NCI-H1417 (cell line): Measurements from ENCODE around the gene KIF21B.

Source experiments
- DNase-seq, 3 experiments: peaks; one replicate each; lab custom pipeline; 2025; lab: John Stamatoyannopoulos, UW

KIF21B gene

DNA sequence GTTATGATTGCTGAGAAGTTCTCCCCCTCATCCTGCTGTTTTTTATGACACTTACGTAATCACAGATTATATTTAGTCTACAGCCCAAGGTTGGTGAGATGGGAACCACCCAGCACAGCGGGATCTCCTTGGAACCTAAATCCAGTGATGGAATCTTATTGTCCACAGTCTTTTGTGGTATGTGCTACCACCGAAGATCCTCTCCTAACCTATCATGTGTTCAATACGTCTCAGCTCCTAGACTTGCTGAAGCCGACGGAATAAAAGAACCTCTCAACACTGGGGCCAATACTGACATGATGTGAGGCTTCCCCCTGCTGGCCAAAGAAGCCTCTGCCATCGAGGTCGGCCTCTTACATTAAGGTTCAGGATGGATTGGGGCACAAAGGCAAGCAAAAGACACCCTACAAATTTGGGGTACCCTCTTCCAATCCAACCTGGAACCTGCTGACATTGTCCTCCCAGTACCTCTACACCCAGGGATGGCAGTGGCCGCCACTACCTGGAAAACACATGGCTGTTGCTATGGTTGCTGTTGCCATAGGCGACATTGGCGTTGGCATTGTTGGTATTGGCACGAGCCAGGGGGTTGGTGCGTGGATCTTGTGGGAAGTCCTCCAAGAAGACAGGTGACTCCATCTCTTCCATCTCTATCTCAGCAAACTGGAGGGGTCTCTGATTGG is 19.4 kb upstream of the KIF21B start:
- peak; percentile 49 to 88 (median 74) for DNase-seq

DNA sequence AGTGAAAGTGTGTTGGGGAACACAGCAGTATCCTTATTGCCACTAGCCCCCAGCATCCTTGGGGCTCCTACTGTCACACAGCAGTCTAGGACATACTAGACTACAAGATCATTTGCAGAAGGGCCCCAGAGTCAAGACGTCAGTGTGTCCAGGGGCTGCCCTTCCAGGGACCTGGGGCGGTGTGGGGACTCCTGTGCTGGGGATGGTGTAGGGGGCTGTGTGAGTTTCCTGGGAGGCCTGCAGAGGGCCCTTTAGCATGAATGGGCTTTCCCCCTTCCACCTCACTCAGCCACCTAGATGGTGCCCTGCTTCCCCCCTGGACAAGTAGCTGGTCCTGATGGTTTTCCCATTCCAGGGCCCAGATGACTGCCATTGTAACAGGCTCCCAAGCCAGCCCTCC is 17.5 kb upstream of the KIF21B start:
- DNase-seq: no peak

DNA sequence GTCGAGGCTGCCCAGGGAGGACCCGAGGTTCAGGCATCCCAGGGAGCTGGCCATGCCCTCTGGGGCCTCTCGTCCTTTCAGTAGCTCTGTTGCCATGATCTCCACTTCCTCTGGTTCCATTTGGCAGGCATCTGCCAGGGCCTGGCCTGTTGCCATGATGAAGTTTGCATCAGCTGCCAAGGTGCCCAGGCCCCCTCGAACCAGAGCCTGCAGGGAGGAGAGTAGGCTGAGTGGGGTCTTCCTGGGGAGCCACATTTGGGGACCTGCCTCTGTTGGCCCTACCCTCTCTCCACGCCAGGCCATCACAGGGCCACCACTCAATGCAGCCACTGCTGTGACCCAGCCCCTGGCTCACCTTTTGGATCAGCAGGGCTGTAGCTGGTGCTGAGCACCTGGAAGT is 16.4 kb upstream of the KIF21B start:
- DNase-seq: no peak

DNA sequence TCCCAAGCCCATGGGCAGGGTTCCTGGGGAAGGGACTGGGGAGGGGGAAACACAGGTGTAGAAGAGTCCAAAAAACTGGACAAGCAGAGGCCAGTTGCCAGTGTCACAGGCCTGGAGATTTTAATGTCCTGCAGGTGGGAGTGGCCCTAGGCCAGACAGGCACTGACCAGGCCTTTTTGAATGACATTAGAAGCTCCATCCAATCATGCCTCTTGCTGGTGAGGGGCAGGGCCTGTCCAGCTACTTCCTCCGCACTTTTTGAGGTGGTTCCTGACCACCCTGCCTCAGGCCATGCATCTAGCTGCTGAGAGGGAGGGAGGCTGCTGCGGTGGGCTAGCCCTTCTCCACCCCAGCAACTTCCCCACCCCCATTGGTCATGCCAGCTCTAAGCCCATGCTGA is 15.9 kb upstream of the KIF21B start:
- DNase-seq: no peak

DNA sequence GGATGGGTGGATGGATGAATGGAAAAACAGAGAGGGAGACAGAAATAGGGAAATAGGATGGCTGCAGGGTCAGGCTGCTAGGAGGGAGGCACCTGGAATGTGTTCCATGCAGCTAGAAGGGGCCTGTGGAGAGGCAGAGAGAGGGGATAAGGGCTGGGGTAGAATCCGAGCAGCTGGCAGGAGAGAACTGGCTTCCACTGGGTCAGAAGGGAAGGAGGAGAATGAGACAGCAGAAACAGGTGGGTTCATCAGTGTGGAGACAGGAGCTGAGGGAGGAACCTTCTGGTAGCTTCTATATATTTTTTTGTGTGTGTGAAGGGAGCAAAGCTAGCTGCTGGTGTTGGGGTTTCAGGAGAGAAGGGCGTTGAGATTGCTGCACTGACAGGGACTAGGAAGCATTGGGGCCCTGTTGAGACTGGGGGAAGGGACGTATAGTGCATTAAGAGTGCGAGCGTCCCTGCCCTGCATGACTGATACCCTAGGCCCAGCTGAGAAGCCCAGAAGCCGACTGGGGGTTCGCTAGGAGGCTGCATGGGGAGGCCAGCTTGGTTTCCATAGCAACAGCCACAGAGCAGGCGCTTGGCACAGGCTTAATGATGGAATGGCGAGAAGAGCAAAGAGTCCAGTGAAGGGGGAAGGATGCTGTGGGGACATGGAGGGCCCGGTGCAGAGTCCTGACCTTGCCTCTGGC is 14.8 kb upstream of the KIF21B start:
- peak in 1 of 3 experiments; percentile 34 for DNase-seq

DNA sequence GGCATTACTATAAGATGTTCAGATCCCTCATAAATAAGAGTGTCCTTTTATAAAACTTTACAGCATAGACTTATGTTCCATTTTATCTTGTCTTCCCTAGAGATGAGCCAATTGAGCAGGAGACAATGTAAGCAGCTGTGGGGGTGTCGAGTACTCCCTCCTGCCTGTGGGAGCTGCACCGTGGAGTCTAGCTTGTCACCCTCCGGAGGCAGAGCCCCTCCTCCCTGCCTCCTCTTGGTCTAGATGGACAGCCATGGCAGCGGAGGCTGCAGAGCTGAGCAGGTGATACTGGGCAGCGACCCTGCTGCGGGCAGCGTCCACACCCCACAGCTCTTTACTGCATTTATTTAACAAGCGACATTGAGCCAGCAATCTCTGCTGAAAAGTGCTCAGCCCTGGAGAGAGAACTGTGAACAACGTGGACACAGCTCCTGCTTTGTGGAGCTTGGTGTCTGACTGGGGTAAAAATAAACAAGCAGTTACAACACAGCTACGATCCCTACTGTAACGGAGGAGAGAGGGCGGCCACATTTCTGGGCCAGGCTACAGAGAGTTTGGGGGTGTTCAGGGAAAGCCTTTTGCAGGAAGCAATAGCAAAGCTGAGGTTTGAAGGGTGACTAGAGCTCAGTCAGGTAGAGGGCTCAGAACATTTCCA is 12.8 kb upstream of the KIF21B start:
- peak in 2 of 3 experiments; percentile 21 to 54 for DNase-seq

DNA sequence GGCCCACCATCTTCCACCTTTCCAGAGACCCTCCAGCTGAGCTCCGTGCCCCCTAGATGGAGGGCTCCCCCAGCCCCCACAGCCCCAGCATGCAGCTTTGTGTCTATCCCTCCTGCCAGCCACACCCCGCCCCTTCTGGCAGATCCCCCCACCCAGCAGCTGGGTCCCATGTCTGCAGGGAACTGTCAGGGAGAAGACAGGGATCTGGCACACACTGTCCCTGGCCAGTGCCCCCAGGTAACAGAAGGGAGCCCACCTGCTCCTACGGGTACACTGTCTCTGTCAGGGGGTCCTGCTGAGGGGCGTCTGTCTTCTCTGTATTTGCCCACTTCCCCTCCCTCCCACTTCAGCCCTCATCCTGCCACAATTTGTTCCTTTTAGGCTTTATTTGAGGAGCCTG is 11.2 kb upstream of the KIF21B start:
- no peak for DNase-seq

DNA sequence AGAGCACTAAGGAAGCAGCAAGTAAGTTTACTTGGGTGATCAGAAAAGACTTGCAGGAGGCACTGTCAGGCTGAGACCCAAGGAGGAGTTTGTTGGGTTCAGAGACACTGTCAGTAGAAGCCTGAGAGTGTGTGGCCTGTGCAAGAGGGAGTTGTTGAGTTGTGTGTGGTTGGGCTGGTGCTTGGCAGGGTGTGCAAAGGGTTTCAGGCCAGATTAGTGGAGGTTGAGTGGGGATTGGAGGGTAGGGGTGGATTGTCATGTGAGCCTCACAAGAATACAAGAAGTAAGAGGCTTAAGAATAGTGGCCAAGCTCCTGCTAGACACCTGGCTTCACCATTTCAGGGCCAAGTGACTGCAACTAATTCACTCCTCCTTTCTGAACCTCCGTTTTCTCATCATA is 8.9 kb upstream of the KIF21B start:
- no peak for DNase-seq

DNA sequence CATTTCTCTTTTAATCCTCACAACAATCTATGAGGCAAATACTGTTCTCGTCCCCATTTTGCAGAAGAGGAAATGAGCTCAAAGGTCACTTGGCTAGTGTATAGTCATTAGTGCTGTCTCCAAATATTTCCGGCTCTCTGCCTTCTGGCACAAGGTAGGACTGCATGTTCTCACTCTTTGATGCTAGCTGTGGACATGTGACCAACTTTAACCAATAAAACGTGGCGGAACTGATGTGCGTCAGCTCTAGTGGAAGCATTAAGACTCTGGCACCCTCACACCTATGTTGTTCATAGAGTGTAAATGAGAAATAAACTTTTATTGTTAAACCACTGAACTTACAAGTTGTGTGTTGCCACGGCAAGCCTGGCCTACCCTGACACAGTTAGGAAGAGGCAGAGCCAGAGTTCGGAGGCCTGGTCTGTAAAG is 5.0 kb upstream of the KIF21B start:
- no peak for DNase-seq

DNA sequence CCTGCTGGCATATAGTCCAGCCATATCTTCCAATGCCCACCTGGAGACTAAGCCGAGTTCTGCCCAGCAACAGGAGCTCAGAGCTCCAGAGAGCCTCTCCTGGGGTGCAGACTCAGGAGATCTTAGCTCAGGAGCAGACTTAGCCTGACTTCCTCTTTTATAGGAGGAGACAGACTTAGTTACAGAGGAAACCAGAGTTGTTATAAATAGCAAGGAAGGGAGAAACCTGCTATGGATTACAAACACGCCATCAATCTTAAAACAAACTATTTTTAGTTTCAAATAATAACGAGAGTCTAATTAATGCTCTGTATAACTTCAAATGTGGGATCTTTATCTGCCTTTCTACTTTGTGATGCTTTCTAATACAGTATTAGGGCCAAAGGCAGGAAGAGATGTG is 3.3 kb upstream of the KIF21B start:
- DNase-seq: no peak

DNA sequence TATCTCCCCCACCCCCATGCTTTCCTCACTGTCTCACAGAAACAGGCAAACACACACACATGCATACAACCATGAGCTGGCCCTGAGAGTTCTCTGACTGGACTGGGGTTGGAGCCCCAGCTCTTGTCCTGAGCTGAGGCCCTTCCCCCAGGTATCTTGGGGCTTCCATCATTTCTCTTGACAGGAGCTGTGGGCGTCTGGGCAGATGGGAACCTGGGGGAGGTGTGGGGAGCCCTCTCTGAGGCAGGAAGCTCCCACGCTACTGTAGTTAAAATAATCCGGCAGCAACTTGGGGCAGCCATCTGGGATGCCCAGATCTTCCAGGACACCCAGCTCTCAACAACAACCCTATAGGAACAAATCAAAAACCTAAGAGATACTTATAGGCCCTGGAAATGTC is 2.7 kb upstream of the KIF21B start:
- DNase-seq: no peak

DNA sequence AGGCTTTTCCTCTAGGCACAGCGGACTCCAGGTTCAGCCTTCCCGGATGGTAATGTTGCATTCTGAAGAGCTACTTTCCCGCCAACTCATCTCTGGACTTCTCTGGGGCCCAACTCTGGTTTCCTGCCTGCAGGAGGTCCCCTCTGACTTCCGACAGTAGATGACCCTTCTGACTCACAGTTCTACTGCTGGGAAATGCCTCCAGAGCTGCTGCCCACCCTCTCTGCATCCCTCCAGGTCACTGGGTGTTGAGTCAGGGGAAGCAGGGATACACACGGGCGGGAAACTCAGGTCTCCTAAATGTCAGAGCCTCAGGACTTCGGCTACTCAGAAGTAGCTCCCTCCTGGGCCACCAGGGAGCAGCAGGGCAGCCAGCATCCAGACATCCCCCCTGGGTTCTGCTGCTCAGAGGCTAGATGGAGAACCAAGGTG is 2.1 kb upstream of the KIF21B start:
- no peak for DNase-seq

DNA sequence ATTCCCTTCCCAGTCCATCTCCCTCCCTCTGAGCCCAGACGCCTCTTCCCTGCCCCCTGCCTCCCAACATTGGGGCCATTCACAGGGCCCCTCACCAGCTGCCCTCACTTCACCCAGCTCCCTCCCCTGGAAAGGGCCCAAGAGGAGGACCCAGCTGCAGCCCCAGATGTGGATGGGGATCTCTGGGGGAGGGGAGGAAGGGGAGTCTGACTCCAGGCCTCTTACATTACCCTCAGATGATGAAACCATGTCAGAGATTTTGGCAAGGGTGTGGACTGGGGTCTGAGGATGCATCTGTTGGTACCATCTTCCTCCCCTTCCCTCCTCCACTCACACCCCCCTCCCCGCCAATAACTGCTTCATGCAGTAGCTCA is 1.1 kb upstream of the KIF21B start:
- DNase-seq: no peak

DNA sequence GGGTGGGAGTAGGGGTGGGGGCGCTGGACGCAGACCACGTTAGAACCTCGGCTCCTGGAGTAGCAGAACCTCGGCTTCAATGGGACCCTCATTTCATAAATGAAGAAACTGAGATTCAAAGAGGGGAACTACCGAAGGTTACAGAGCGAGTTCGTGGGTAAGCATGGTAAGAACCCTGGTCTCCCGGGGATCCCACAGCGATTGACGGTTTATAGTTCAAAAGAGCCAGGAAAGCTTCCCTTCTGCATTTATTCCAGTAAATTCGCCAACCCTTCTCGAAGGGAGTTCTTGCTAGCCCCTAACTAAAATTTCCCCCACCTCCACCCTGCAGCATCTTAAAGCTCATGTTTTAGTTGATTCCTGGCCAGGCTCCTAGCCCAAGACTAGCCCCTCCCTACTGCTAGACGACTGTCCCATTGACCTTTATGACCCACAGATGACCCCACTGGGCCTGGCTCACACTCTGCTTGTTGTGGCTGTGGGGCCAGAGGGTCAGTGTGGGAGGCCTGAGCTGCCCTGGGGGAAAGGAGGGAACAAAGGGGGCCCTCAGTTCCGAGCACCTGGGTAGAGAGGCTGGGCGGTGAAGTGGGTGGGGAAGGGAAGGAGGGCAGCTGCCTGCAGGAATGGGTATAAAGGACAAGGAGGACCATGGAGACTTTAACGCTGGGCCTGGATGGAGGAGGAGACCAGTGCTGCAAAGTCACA is 558 bp upstream of the KIF21B start:
- DNase-seq: no peak

DNA sequence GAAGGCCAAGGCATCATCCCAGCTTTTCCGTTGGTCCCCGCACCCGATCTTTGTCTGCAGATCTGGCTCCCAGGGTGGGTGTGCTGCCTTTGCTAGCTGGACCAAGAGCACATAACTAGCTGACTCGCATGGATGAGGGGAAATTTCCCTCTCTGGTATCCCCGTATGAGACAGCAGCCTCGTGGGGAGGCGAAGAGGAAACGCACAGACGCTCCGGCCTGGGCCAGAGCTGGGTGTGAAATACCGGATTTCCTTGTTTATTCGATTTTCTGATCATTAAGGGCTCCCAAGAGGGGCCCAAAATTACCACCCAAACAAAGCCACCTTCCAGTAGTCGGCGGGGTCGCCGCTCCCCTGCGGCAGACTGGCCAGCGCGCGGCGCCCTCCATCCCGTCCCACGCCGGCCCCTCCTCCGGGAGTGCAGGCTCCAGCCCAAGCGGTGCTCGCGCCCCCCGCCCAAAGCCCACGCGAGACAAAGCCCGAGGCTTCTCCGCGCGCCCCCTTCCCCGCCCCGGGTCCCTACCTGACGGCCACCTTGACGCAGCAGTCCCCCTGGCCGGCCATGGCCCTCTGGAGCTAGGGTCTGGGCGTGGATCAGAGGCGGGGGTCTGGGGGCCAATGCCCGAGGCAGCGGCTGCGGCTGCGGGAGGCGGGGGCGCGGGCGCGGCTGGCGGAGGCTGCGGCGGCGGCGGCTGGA is 546 bp downstream of the KIF21B start:
- peak in 2 of 3 experiments; percentile 69 to 73 for DNase-seq

DNA sequence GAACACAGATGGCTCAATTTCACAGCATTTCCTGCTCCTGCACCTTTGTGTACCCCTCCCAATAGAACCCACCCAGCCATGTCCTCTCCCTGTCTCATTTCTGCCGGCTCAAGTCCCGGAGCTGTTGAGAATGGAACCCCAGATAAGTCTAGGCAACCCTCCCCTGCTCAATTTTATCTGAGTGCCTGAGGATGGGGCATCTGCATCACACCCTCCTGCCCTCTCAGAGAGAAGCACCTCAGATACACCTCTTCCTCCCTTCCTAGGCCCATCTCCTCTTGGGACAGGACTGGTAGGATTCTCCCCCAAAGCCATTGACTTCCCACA is 1.1 kb downstream of the KIF21B start:
- peak in 1 of 3 experiments; percentile 60 for DNase-seq

DNA sequence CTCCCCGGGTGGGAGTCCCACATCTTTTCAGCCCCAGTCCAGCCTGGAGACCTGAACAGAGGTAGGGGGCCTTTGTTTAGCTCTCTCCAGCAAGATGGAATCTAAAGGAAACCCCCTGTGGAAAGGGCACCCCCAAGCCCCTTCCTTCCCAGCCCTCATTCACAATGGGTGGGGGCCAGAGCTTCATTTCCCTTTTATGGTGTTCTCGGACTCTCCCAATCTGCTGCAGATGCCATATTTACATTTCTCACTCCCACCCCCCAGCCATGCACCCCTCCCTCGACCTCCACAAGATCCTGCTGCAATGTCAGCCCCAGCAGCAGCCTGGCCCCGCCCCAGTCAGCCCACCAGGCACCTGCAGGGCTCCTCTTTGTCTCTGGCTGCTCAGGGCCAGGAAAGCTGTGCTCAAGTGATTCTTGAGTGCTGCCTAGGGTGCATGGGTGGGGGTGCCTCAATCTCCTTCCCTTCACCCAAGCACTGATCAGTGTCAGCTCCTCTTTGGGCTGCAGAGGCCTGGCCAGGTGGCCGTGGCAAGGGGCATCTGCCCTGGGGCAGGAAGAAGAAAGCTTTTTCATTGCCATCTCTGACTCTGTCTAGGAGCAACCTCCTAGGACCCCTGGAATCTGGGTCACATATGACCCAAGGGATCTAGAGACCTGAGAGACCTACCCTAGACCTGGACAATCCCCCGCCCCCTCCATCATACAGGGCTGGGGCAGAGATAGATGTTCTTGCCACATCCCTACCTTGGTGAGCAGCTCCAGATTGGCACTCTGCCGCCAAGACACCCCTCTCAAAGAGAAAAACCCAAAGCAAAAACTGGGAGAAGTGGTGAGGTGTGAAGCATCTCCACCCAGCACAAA is 1.7 kb downstream of the KIF21B start:
- peak; percentile 16 to 66 (median 28) for DNase-seq

DNA sequence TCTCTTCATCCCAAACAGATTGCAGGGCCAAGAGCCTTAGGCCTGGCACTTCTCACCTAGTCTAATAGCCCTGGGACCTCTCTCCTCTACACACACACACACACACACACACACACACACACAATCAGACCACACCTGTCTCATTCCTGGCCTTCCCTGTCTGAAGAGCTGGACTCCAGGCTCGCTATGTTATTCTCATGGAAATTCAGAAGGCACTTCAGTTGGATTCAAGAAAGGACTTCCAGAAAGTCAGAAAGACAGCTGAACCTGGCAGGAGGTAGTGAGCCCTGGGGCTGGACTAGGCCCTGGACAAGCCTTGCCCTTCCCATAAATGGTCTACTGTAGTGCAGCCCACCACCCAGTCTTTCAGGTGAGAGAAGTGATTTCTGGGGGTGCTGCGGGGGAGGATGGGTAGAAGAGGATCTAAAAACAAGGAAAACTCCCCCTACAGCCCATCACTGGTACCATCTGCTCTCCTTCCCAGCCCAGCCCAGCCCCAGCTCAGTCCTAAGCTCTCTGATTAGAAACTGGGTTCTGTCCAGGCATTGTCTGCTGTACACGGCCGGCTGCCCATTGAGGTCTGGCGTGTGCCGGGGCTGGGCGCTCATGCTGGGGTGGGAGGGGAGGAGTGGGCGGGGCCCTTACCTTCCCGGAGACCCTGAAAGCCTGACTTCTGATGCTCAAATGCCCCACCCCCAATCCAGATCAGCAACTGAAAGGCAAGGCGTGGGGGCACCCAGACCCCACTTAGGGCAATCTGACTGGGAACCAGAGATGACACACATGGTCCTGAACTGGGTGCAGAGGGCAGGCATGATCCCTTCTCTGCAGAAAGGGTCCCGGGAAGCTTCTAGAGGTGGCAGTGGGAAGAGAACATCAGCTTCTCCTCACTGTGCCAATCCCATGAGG is 2.5 kb downstream of the KIF21B start:
- DNase-seq: peak in 1 of 3 experiments; percentile 35

DNA sequence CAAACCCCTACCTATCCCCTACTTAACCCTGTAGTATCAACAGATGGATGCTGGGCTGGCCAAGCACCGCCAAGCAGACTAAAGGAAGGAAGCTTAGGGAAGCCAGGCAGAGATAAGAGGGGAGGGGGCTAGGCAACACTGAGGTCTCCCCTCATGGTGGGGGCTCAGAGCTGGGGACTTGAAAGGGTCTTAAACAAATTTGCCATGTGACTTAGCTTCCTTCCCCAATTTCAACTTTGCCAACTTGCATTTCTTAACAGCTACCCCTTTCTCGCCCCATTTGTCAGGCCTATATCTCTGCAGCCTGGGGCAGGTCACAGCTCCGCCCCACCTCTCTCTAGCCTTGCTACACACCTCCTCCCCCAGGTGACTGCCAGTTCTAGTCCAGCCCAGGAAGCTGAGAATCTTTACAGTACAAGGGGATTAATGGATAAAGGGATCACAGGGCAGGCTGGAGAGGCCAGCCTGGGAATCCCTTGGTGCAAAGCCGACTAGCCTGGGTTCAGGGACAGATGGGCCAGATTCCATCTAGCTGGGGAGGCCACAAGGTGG is 3.4 kb downstream of the KIF21B start:
- no peak for DNase-seq
